Neural progenitor cell (in vitro differentiated cells): ENCODE data around the gene TTLL5.

Experiments used
- EZH2 ChIP-seq: fragments of 200-600 bp; sonication (generic); IDR thresholded peaks from 2 replicates; pipeline ENCODE4 v1.6.1; 2017; ENCODE audit warnings: antibody characterized with exemption, mild to moderate bottlenecking, moderate library complexity
- EZH2phosphoT487 ChIP-seq: fragments of 200-600 bp; sonication (generic); IDR thresholded peaks from 2 replicates; pipeline ENCODE4 v1.6.1; 2017; ENCODE audit warnings: antibody characterized with exemption
- TF ChIP-seq, protein P1 (sequence below): fragments of 200-600 bp; sonication (generic); IDR thresholded peaks from 2 replicates; pipeline ENCODE4 v1.5.1; 2017; ENCODE audit warnings: antibody characterized with exemption, mild to moderate bottlenecking

DNA sequence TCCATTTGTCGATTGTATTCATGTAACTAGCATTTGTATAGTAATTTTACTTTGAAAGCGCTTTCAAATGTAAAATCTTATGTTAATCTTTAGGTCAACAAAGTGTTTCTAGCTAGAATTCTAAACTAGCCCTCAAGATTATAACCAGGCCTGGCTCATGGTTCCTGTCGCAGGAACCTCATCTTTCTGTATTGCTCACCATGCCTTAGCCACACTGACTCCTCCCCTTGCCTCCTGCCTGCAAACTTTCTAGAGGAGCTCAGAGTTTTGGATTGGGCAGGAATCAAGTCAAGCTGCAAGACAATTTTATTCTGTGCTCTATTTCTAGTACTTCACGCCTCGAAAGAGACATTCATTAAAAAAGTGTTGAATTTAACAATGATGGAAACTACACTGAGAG lies 220.9 kb downstream of the TTLL5 start:
- TF ChIP-seq, protein P1, sequence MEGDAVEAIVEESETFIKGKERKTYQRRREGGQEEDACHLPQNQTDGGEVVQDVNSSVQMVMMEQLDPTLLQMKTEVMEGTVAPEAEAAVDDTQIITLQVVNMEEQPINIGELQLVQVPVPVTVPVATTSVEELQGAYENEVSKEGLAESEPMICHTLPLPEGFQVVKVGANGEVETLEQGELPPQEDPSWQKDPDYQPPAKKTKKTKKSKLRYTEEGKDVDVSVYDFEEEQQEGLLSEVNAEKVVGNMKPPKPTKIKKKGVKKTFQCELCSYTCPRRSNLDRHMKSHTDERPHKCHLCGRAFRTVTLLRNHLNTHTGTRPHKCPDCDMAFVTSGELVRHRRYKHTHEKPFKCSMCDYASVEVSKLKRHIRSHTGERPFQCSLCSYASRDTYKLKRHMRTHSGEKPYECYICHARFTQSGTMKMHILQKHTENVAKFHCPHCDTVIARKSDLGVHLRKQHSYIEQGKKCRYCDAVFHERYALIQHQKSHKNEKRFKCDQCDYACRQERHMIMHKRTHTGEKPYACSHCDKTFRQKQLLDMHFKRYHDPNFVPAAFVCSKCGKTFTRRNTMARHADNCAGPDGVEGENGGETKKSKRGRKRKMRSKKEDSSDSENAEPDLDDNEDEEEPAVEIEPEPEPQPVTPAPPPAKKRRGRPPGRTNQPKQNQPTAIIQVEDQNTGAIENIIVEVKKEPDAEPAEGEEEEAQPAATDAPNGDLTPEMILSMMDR: no peak
- TF ChIP-seq EZH2 (no peak), EZH2phosphoT487 (no peak)
